Globus pallidus (tissue), 1 donor: ENCODE results near the gene POU2AF1.

ENCODE experiments used
- DNase-seq: peaks from one replicate; pipeline ENCODE4 v3.0.0-alpha.2; 2015; ENCODE audit warnings: low spot score

Gene POU2AF1

DNA sequence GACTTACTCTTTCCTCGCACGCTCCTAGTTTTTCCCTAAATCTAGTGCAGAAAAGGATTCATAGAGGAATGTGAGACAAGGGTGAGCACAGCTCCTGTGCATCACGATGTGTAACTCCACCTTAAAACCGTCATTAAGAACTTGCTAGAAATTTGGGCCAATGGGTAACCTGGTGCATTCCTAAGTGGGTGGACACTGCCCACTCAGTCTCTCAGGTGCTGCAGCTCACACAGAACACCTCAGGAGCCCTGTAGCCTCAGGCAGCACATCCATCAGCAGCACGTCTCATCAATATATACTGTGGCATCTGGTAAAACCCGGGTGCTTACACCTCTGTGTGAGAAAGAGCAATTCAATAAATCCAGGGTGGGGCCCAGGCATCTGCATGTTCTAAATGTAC is 68.4 kb downstream of the POU2AF1 start:
- DNase-seq, result no peak

DNA sequence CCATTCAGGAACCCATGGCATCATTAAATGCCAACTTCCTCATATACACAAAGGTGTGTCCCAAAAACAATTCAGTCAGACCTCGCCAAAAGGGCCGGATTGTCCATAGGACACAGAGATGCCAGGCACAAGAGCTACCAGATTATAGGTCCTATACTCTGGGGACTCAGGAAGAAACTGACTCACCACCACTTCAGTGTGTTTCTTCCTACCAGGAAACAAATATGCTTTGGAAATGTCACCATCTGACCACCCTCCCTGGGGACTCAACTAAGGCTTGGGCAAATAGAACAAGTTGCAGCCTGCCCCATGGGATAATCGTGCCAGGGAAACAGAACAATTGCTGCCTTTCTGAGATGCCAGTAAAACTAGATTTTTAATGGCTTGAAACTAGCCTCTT is 69.0 kb downstream of the POU2AF1 start:
- no peak for DNase-seq

DNA sequence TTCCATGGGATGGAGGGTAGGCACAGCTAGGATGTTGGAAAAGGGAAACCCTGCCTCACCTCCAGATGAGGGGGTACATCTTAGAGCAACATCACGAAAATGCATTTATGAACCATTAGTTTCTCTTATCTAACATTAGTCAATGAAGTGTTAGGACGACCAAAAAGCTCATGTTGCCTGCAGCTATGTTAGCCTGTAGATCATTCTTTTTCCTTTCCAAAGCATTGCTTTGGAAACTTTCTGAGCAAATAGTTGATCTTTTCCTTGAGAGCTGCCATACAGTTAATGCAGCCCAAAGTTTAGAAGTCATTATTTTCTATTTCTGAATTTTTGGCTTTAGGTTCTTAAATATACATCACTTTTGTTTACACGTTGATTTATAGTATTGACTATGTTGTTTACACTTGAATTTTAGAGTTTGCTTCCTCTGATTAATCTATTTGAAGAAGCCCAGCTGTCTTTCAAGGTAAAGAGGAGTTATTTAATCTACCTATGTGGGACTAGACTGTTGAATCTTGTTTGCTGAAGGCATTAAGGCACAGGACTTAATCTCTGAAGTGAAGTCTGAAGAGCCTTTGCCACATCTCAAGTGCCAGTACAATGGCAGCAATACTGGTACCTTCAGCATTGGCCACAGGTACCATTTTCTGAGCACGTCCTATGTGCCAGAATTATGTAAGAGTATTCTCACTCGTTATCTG is 69.7 kb downstream of the POU2AF1 start:
- DNase-seq, result no peak

DNA sequence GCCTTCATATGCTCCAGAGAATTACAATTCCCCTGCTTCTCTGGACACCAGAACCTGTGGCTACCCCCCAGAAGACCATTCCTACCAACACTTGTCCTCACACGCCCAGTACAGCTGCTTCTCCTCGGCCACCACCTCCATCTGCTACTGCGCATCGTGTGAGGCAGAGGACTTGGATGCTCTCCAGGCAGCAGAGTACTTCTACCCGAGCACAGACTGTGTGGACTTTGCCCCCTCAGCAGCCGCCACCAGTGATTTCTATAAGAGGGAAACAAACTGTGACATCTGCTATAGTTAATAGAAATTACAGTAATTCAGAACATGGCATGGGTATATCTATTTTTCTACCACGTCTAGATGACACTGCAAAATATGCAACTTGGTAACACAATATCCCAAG is 70.9 kb downstream of the POU2AF1 start:
- no peak for DNase-seq

DNA sequence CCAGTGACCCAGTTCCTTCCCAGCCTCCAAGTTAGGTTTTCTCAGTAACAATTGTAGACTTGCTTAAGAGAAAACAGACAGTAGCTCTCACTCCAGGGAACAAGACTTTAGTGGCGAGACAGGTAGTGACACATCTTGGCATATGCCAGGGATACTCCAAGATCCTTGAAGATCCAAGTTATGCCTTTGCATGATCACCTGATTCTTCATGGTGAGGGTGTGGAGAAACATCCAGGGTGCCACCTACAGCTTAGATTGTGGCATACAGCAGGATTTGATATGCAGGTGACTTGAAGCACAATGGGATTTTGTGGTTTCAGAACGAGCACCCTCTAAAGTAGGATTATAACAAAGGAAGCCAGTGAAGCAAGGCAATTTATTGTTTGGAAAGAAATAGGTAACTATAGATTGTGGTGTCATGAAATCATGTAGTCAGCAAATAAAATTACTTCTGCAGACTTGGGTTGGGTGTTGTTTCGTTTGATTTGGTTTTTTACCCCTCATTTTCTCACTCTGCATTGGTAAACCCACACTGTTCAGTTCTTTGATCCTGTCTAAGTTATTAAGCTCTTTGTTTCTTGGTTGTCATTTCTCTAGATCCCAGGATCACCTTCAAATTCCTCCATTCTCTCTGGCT is 71.5 kb downstream of the POU2AF1 start:
- no peak for DNase-seq

DNA sequence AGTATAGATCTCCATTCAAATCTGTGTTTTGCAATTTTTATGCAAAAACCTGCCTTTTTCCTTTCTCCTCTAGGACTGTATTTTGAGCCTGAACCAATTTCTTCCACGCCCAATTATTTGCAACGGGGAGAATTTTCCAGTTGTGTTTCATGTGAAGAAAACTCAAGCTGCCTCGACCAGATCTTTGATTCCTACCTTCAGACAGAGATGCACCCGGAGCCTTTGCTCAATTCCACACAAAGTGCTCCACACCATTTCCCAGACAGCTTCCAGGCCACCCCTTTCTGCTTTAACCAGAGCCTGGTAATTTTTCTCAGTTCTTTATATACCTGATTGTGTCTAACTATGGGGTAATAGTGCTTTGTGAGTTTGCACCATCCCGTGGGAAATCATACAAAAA is 72.8 kb downstream of the POU2AF1 start:
- DNase-seq, result no peak

DNA sequence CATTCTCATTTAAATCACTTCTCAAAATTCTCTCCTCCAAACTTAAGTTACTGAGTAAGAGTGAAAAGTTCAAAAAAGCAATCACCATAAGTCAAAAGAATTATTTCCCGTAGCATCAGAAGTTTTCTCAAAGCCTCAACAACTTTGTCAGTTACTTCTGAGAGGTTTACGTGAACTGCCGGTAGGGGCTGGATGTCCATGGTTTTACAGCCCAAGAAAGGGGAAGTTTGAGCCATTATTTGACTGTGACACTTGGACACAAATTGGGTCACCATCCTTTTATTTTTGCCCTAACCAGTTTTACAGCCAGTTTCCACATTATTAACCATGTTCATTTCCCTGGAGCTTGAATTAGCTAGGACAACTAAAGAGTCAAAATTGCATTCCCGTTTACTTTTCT is 73.2 kb downstream of the POU2AF1 start:
- DNase-seq, result no peak

DNA sequence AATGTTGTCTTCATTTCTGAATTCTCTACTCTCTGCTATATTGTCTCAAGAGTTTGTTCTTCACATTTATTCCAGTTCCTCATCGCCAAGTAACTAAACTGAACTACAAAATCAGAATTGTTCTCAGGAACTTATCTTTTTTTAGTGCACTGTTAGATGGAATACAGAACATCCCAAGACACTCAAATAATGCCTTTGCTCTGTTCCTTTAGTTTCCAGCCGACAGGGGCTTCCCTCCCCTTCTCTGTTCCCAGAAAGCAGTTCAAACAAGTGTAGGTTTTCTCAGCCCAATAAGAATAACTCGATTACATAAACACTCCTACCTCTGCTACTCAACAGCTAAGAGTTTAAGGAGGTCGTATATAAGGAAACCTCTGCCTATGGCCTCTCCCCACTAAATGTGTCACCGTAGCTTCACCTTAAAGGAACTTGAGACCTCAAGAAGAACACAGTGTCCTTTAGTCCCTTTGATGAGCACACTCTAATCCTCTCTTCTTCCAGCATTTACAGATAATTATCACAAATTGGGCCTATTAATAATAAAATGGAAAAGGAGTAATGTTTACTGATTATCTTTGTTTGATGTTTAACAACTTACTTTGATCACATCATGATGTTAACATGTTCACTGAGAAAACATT is 73.8 kb downstream of the POU2AF1 start:
- DNase-seq, result no peak

DNA sequence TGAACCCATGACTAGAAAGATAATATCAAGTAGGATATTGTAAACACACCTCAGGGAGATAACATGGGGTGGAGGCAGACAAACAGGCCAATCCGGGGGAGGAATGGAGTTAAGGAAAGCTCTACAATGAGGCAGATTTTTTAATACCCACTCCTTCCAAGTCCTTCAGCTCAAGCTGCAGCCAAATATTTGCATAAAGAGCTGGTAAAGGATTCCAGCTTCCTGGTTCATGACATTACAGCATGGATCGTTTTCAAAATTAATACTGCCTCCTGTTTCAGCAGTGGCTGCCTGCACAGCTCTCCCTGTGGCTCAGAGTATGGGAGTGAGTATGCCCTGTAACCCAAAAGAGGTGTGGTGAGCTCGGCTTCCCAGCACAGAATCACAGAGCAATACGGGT is 75.6 kb downstream of the POU2AF1 start:
- no peak for DNase-seq

DNA sequence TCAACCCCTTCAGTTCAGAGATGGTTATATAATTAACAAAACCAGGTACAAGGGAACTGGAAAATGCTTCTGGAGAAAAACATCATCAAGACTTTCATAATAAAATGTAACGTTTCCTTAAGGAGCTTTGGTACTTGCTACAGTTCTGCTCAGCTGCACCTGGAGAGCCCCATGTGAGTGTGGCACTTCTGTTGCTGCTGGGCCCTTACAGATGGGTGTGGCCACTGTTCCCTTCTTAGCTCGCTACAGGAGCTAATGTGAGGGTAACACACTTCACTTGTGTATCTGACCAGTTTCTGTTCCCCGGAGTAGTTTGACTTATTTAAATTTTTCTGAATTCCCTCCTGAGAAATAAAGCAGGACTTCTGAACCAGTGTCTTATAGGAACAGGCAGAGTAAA is 76.8 kb downstream of the POU2AF1 start:
- DNase-seq, result no peak
